Panc1 (cell line): Measurements from ENCODE around the gene HSP90AB1. TPM values are rescaled to one million over a fixed set of nuclear protein-coding genes. Genes with fewer than 3 reads are reported as not detected.

Experiments used
- ATAC-seq: fragments of 200-7000 bp; cut with Tn5 transposase; 2 replicates; pipeline ENCODE4 v1.9.1; 2020; ENCODE audit warnings: mild to moderate bottlenecking, moderate library complexity
- BruUV-seq: library from RNA; stranded (reverse); fragments of 400-500 nt; replicated peaks from 2 replicates; lab custom pipeline; 2021; lab: Mats Ljungman, UMichigan
- CTCF ChIA-PET: fragments of 300-600 bp; sonication (Branson Sonifier 250); formaldehyde crosslinking; loops from one replicate; lab custom pipeline; 2022; ENCODE audit warnings: antibody characterized with exemption; lab: Charles Lee
- POLR2A ChIA-PET: fragments of 300-600 bp; sonication (Branson Sonifier 250); formaldehyde crosslinking; loops from one replicate; lab custom pipeline; 2022; ENCODE audit warnings: antibody characterized with exemption; lab: Charles Lee
- DNase-seq: peaks from one replicate; pipeline ENCODE4 v3.0.0-alpha.2; 2010; ENCODE audit warnings: low read depth, low spot score
- H3K27ac ChIP-seq: 2 replicates; pipeline ENCODE4 v1.5.1; 2011; ENCODE audit warnings: mild to moderate bottlenecking, low read length, inconsistent platforms
- H3K27me3 ChIP-seq: fragments of 200-500 bp; sonication (Bioruptor generic); 2 replicates; pipeline ENCODE4 v1.6.0; 2014; ENCODE audit warnings: low read length, inconsistent platforms; ENCODE audit not compliant: control insufficient read depth, insufficient read depth
- H3K36me3 ChIP-seq: fragments of 200-500 bp; sonication (Bioruptor generic); 2 replicates; pipeline ENCODE4 v1.5.1; 2014; ENCODE audit warnings: inconsistent platforms, mild to moderate bottlenecking, low read length, moderate library complexity; ENCODE audit not compliant: control insufficient read depth, insufficient read depth
- H3K4me1 ChIP-seq: 2 replicates; pipeline ENCODE4 v1.5.1; 2011; ENCODE audit warnings: inconsistent platforms, mild to moderate bottlenecking, low read length, moderate library complexity; ENCODE audit not compliant: control insufficient read depth, insufficient read depth
- H3K4me3 ChIP-seq, 2 experiments: 2 replicates each; pipeline ENCODE4 v1.5.1; 2011 to 2012; ENCODE audit warnings: low read depth in 2 of 2, low read length in 2 of 2, mild to moderate bottlenecking in 2 of 2, inconsistent platforms in 1 of 2, moderate library complexity in 1 of 2
- H3K9me3 ChIP-seq: fragments of 200-500 bp; sonication (Bioruptor generic); 2 replicates; pipeline ENCODE4 v1.5.1; 2014; ENCODE audit warnings: low read depth, mild to moderate bottlenecking, inconsistent platforms, low read length, moderate library complexity; ENCODE audit not compliant: control insufficient read depth, insufficient read depth
- POLR2AphosphoS5 ChIP-seq: IDR thresholded peaks from 2 replicates; pipeline ENCODE4 v1.6.1; 2012; ENCODE audit warnings: mild to moderate bottlenecking, low read depth, low read length, moderate library complexity
- SIN3A ChIP-seq: IDR thresholded peaks from 2 replicates; pipeline ENCODE4 v1.6.1; 2012; ENCODE audit warnings: low read depth, mild to moderate bottlenecking, low read length, moderate library complexity, borderline replicate concordance; ENCODE audit not compliant: insufficient read depth
- TCF7L2 ChIP-seq: IDR thresholded peaks from 2 replicates; pipeline ENCODE4 v1.6.1; 2011; ENCODE audit warnings: mild to moderate bottlenecking, low read depth, low read length, inconsistent platforms
- in situ Hi-C: cut with HindIII; loops from 2 replicates; pipeline ENCODE4 v1.10.0; 2016; ENCODE audit warnings: low sequenced_read_pairs, low pct_unique_long_range_greater_than_20kb
- intact Hi-C: fragments of 100-400 bp; cut with micrococcal nuclease; formaldehyde crosslinking; loops from one replicate; pipeline ENCODE4 v1.10.0; 2022; ENCODE audit not compliant: unreplicated experiment
- total RNA-seq: library from RNA; stranded (reverse); gene quantifications from one replicate; pipeline ENCODE4 v1.2.1, GENCODE V29; 2021; ENCODE audit not compliant: unreplicated experiment
- TF ChIP-seq, protein P1 (sequence below): fragments of 450-650 bp; IDR thresholded peaks from 2 replicates; pipeline ENCODE4 v1.5.1; 2017; ENCODE audit warnings: mild to moderate bottlenecking
- TF ChIP-seq, protein P2 (sequence below), 2 experiments: IDR thresholded peaks; 2 replicates each; pipeline ENCODE4 v1.6.1; 2011 to 2012; ENCODE audit warnings: low read depth in 2 of 2, control low read depth in 1 of 2, low read length in 1 of 2, mild to moderate bottlenecking in 1 of 2, moderate library complexity in 1 of 2; ENCODE audit not compliant: insufficient read depth in 1 of 2

HSP90AB1 gene
- total RNA-seq, 1 experiment from 2014 or later = 1,253 TPM

DNA sequence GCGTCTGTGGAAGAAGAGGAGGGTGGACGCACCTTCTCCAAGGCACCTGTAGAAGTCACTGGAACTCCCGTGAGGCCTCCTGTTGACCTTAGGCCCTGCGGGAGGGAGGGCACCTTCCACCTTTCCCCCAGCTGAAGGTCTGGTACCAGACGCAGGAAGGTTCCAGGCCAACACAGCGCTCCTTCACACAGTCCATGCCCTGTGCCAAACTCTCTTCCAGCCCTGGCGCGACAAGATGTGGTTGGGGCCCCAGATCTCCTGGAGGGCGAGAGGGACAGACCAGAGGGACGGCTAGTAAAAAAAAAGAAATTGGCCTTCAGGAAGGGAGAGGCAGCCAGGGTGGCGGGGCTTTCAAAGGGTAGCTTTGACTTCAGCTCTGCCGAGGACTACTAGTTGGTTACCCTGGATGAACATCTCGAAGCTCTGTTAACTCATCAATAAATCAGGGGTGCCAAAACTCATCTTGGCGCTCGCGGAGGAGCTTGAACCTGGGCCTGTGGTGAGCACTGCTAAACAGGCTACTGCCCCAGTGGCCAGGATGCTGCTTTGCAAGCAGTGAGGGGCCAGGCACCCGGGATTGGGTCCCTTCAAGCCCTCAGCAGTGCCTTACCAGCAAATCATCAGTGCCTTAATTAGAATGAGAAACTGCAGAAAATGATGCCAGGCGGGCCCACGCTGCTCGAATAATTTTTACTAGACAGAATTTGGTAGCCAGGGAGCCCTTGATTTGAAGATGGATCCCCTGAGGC, 51.3 kb downstream of the HSP90AB1 start:
- intact Hi-C loops = no loop called here
- peaks cover 8% of the 10 kb centered on the region; the same call in 1 of the 2 replicates for H3K4me1 ChIP-seq
- CTCF ChIA-PET = interaction anchor here (0.5 to 1.1 kb wide), 2 partner anchors 30 to 1792 kb away, joined by 4 read pairs; no protein-coding TSS in a partner anchor
- BruUV-seq = no TSS peak
- POLR2A ChIA-PET = no interaction called here
- ATAC-seq (peak; percentile 49), DNase-seq (no peak)
- H3K27ac ChIP-seq = no peak overlapping the region
- H3K4me3 ChIP-seq = peak overlapping the region; percentile 42 to 43; a peak in 3 of 4 replicates
- peaks cover 15% of the 10 kb centered on the region for H3K27me3 ChIP-seq
- no peaks in the 10 kb centered on the region for H3K9me3 ChIP-seq
- no peaks in the 10 kb centered on the region for H3K36me3 ChIP-seq
- TF ChIP-seq SIN3A (no peak), TCF7L2 (no peak), POLR2AphosphoS5 (peak; percentile 58; the same call in 1 of the 2 replicates)
- in situ Hi-C loops = no loop called here

DNA sequence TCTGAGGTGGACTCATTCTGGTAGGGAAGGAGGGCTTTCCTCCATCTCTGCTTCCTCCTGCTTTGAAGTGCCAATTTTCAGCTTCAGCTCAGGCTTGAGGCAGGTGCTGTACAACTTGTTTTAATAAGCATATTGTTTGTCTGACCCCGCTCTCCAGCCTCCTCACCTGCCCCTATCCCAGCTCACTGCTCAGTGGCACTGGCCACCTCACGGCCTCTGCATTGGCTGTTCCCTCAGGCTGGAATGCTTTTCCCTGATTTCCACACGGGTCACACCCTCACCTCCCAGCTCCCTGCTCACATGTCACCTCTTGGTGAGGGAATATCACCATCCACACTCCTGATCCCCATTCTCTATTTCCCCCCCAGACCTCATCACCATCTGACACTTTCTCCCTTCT, 52.0 kb downstream of the HSP90AB1 start:
- ChIA-PET CTCF (interaction anchor here (0.5 to 1.1 kb wide), 2 partner anchors 31 to 1791 kb away, joined by 4 read pairs; no protein-coding TSS in a partner anchor), POLR2A (no interaction called here)
- peak; percentile 55; the same call in 1 of the 2 replicates for TF ChIP-seq POLR2AphosphoS5
- TF ChIP-seq, protein P1, sequence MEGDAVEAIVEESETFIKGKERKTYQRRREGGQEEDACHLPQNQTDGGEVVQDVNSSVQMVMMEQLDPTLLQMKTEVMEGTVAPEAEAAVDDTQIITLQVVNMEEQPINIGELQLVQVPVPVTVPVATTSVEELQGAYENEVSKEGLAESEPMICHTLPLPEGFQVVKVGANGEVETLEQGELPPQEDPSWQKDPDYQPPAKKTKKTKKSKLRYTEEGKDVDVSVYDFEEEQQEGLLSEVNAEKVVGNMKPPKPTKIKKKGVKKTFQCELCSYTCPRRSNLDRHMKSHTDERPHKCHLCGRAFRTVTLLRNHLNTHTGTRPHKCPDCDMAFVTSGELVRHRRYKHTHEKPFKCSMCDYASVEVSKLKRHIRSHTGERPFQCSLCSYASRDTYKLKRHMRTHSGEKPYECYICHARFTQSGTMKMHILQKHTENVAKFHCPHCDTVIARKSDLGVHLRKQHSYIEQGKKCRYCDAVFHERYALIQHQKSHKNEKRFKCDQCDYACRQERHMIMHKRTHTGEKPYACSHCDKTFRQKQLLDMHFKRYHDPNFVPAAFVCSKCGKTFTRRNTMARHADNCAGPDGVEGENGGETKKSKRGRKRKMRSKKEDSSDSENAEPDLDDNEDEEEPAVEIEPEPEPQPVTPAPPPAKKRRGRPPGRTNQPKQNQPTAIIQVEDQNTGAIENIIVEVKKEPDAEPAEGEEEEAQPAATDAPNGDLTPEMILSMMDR = no peak
- peaks cover 8% of the 10 kb centered on the region; the same call in 1 of the 2 replicates for H3K4me1 ChIP-seq
- no peak overlapping the region for H3K4me3 ChIP-seq
- no peaks in the 10 kb centered on the region for H3K36me3 ChIP-seq
- H3K27me3 ChIP-seq = peaks cover 15% of the 10 kb centered on the region
- ATAC-seq (no peak), DNase-seq (no peak)
- intact Hi-C loops = no loop called here
- H3K9me3 ChIP-seq = no peaks in the 10 kb centered on the region
- no peak overlapping the region for H3K27ac ChIP-seq
- BruUV-seq = no TSS peak
- in situ Hi-C loops = no loop called here

DNA sequence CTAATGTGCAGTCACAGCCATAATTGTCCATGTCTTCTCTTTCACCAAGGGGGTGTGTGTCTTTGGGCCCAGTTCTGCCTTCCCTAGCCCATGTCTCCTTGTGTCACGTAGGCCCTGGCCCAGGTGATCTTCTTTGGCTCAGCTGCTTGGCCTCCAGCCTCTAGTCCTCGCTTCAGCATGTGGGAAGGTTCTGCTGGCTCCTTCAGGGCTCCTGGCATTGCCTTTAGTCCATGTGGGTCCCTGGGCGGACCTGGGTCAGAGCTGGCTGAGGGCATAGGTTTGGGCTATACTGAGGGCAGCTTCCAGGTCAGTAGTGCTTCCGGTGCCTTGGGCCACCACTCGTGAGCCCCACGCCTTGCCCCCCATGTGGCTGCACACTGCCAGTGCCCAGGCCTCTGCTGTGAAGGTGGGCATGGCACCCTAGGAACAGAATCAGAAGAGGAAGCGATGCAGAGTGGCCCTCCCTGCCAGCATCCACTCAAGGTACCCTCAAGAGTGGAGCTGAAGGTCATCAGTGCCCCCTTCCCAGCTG, 53.5 kb downstream of the HSP90AB1 start:
- ATAC-seq = no peak
- intact Hi-C loops (no loop called here), in situ Hi-C loops (no loop called here)
- Histone ChIP-seq H3K4me3 (no peak overlapping the region), H3K36me3 (no peaks in the 10 kb centered on the region), H3K27me3 (peaks cover 15% of the 10 kb centered on the region), H3K4me1 (peaks cover 8% of the 10 kb centered on the region; the same call in 1 of the 2 replicates), H3K9me3 (no peaks in the 10 kb centered on the region), H3K27ac (no peak overlapping the region)
- BruUV-seq = no TSS peak
- TF ChIP-seq POLR2AphosphoS5 = no peak
- TF ChIP-seq, protein P2, sequence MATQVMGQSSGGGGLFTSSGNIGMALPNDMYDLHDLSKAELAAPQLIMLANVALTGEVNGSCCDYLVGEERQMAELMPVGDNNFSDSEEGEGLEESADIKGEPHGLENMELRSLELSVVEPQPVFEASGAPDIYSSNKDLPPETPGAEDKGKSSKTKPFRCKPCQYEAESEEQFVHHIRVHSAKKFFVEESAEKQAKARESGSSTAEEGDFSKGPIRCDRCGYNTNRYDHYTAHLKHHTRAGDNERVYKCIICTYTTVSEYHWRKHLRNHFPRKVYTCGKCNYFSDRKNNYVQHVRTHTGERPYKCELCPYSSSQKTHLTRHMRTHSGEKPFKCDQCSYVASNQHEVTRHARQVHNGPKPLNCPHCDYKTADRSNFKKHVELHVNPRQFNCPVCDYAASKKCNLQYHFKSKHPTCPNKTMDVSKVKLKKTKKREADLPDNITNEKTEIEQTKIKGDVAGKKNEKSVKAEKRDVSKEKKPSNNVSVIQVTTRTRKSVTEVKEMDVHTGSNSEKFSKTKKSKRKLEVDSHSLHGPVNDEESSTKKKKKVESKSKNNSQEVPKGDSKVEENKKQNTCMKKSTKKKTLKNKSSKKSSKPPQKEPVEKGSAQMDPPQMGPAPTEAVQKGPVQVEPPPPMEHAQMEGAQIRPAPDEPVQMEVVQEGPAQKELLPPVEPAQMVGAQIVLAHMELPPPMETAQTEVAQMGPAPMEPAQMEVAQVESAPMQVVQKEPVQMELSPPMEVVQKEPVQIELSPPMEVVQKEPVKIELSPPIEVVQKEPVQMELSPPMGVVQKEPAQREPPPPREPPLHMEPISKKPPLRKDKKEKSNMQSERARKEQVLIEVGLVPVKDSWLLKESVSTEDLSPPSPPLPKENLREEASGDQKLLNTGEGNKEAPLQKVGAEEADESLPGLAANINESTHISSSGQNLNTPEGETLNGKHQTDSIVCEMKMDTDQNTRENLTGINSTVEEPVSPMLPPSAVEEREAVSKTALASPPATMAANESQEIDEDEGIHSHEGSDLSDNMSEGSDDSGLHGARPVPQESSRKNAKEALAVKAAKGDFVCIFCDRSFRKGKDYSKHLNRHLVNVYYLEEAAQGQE (IDR thresholded peaks at IDR 0.05; ENCODE audit: insufficient read depth in 1 of 2, low read depth in 2 of 2, low read length in 1 of 2) = no peak
- no peak for TF ChIP-seq TCF7L2
- no peak for TF ChIP-seq SIN3A
- TF ChIP-seq, protein P1 = no peak
- DNase-seq = no peak
- ChIA-PET POLR2A (no interaction called here), CTCF (no interaction called here)
